ENCODE data around the gene APOL3.

- TF ChIP-seq CTCF (IDR thresholded peaks at IDR 0.05; ENCODE audit: low read length) (no peak), EZH2 (IDR thresholded peaks at IDR 0.05; ENCODE audit: borderline replicate concordance, low read length) (no peak)
These were observed 21.5 kb upstream of the APOL3 start for GRCh38 chr22:36182056-36182455.
